Measurements from ENCODE around the gene KATNB1. TPM values are rescaled to one million over a fixed set of nuclear protein-coding genes. Genes with fewer than 3 reads are reported as not detected.
"Not testable (repeated sequence)": the region's sequence is repeated elsewhere in the genome, so short reads cannot be mapped to it uniquely, and the experiment has no call there.

KATNB1 gene
- total and polyA plus RNA-seq, 4 experiments from 2014 or later, result 23.6 to 26.1 (median 25.5) TPM

GRCh38 chr16:57727610-57728009 is 8.0 kb upstream of the KATNB1 start:
- peaks cover 0 to 3% of the 10 kb centered on the region in 2 donors for H3K27me3 Mint-ChIP-seq
- Histone ChIP-seq H3K4me3 (ENCODE audit: low read length in 2 of 2) (no peak overlapping the region), H3K4me1 (ENCODE audit: insufficient read depth, low read length) (no peaks in the 10 kb centered on the region), H3K27ac (ENCODE audit: low read depth, low read length) (no peak overlapping the region), H3K36me3 (ENCODE audit: insufficient read depth, low read length) (no peaks in the 10 kb centered on the region), H3K9me3 (ENCODE audit: control insufficient read depth in 1 of 2, low read length in 2 of 2) (no peaks in the 10 kb centered on the region), H3K27me3 (ENCODE audit: insufficient read depth, low read length) (no peaks in the 10 kb centered on the region)
- intact Hi-C loops (cut with micrococcal nuclease), result no loop called here
- H3K4me1 Mint-ChIP-seq, result peaks cover 0 to under 1% (median 0%) of the 10 kb centered on the region in 4 donors
- H3K4me3 Mint-ChIP-seq, result no peak overlapping the region
- DNase-seq, result no peak
- POLR2A ChIA-PET (ENCODE audit: partially characterized antibody), result no interaction called here
- peaks cover 0 to 5% (median under 1%) of the 10 kb centered on the region in 8 donors for H3K9me3 Mint-ChIP-seq
- no peak overlapping the region for H3K27ac Mint-ChIP-seq
- CTCF ChIA-PET (ENCODE audit: partially characterized antibody), result no interaction called here
- no peaks in the 10 kb centered on the region for H3K36me3 Mint-ChIP-seq

GRCh38 chr16:57728336-57729181 is 7.0 kb upstream of the KATNB1 start:
- H3K36me3 ChIP-seq (ENCODE audit: insufficient read depth, low read length), result no peaks in the 10 kb centered on the region
- Mint-ChIP-seq H3K36me3 (peaks cover 2 to 6% of the 10 kb centered on the region in 2 donors), H3K4me1 (peaks cover 0 to 7% (median 0%) of the 10 kb centered on the region in 4 donors), H3K27me3 (peaks cover 0 to 1% of the 10 kb centered on the region in 2 donors), H3K9me3 (peaks cover 0 to 10% (median 5%) of the 10 kb centered on the region in 8 donors), H3K4me3 (no peak overlapping the region), H3K27ac (no peak overlapping the region)
- no peak overlapping the region for H3K27ac ChIP-seq (ENCODE audit: low read depth, low read length)
- no peaks in the 10 kb centered on the region for H3K4me1 ChIP-seq (ENCODE audit: insufficient read depth, low read length)
- no peaks in the 10 kb centered on the region for H3K27me3 ChIP-seq (ENCODE audit: insufficient read depth, low read length)
- intact Hi-C loops (cut with micrococcal nuclease), result no loop called here
- POLR2A ChIA-PET (ENCODE audit: partially characterized antibody), result no interaction called here
- no peak for DNase-seq
- CTCF ChIA-PET (ENCODE audit: partially characterized antibody), result no interaction called here
- H3K9me3 ChIP-seq (ENCODE audit: control insufficient read depth in 1 of 2, low read length in 2 of 2), result no peaks in the 10 kb centered on the region
- H3K4me3 ChIP-seq (ENCODE audit: low read length in 2 of 2), result no peak overlapping the region

DNA sequence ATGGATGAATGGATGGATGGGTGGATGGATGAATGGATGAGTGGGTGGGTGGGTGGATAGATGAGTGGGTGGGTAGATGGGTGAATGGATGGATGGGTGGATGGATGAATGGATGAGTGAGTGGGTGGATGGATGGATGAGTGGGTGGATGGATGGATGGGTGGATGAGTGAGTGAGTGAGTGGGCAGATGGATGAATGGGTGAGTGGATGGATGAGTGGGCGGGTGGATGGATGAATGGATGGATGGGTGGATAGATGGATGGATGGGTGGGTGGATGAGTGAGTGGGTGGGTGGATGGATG is 6.4 kb upstream of the KATNB1 start:
- Histone ChIP-seq H3K27ac (ENCODE audit: low read depth, low read length) (no peak overlapping the region), H3K27me3 (ENCODE audit: insufficient read depth, low read length) (no peaks in the 10 kb centered on the region), H3K36me3 (ENCODE audit: insufficient read depth, low read length) (no peaks in the 10 kb centered on the region), H3K4me1 (ENCODE audit: insufficient read depth, low read length) (no peaks in the 10 kb centered on the region), H3K9me3 (ENCODE audit: control insufficient read depth in 1 of 2, low read length in 2 of 2) (no peaks in the 10 kb centered on the region), H3K4me3 (ENCODE audit: low read length in 2 of 2) (no peak overlapping the region)
- Mint-ChIP-seq H3K9me3 (peaks cover 0 to 10% (median 5%) of the 10 kb centered on the region in 8 donors), H3K27me3 (no peaks in the 10 kb centered on the region), H3K4me1 (peaks cover 0 to 7% (median 0%) of the 10 kb centered on the region in 4 donors), H3K36me3 (peaks cover 2 to 6% of the 10 kb centered on the region in 2 donors), H3K27ac (no peak overlapping the region), H3K4me3 (no peak overlapping the region)
- intact Hi-C loops (cut with micrococcal nuclease), result no loop called here
- ChIA-PET POLR2A (ENCODE audit: partially characterized antibody) (no interaction called here), CTCF (ENCODE audit: partially characterized antibody) (no interaction called here)
- no peak for DNase-seq

- H3K27ac Mint-ChIP-seq; H3K9me3 ChIP-seq (ENCODE audit: control insufficient read depth in 1 of 2, low read length in 2 of 2); H3K4me3 Mint-ChIP-seq; intact Hi-C loops (cut with micrococcal nuclease); DNase-seq; H3K4me1 ChIP-seq (ENCODE audit: insufficient read depth, low read length); POLR2A ChIA-PET (ENCODE audit: partially characterized antibody); H3K36me3 ChIP-seq (ENCODE audit: insufficient read depth, low read length); H3K27me3 ChIP-seq (ENCODE audit: insufficient read depth, low read length); H3K9me3 Mint-ChIP-seq; H3K27me3 Mint-ChIP-seq; CTCF ChIA-PET (ENCODE audit: partially characterized antibody); H3K36me3 Mint-ChIP-seq; H3K4me1 Mint-ChIP-seq; H3K4me3 ChIP-seq (ENCODE audit: low read length in 2 of 2); H3K27ac ChIP-seq (ENCODE audit: low read depth, low read length): not testable (repeated sequence)
Measured at GRCh38 chr16:57729852-57730251, 5.7 kb upstream of the KATNB1 start.

GRCh38 chr16:57730771-57731730 is 4.5 kb upstream of the KATNB1 start:
- Histone ChIP-seq H3K27me3 (ENCODE audit: insufficient read depth, low read length) (no peaks in the 10 kb centered on the region), H3K9me3 (ENCODE audit: control insufficient read depth in 1 of 2, low read length in 2 of 2) (no peaks in the 10 kb centered on the region), H3K4me3 (ENCODE audit: low read length in 2 of 2) (no peak overlapping the region), H3K4me1 (ENCODE audit: insufficient read depth, low read length) (peaks cover 6% of the 10 kb centered on the region), H3K27ac (ENCODE audit: low read depth, low read length) (no peak overlapping the region), H3K36me3 (ENCODE audit: insufficient read depth, low read length) (no peaks in the 10 kb centered on the region)
- intact Hi-C loops (cut with micrococcal nuclease), result no loop called here
- H3K4me1 Mint-ChIP-seq, result peaks cover 5 to 17% (median 13%) of the 10 kb centered on the region in 4 donors
- H3K4me3 Mint-ChIP-seq, result no peak overlapping the region
- peaks cover 6 to 10% of the 10 kb centered on the region in 2 donors for H3K36me3 Mint-ChIP-seq
- no peak for DNase-seq
- ChIA-PET CTCF (ENCODE audit: partially characterized antibody) (interaction anchor here (1.4 kb wide), 1 partner anchor 10 kb away, joined by 3 read pairs; no protein-coding TSS in a partner anchor), POLR2A (ENCODE audit: partially characterized antibody) (no interaction called here)
- no peaks in the 10 kb centered on the region for H3K27me3 Mint-ChIP-seq
- peaks cover 0 to 10% (median 5%) of the 10 kb centered on the region in 8 donors for H3K9me3 Mint-ChIP-seq
- H3K27ac Mint-ChIP-seq, result peak overlapping the region in 1 of 7 donors; percentile 42

GRCh38 chr16:57732037-57732436 is 3.5 kb upstream of the KATNB1 start:
- CTCF ChIA-PET (ENCODE audit: partially characterized antibody), result no interaction called here
- intact Hi-C loops (cut with micrococcal nuclease), result no loop called here
- peaks cover 0 to 10% (median 5%) of the 10 kb centered on the region in 8 donors for H3K9me3 Mint-ChIP-seq
- no peak for DNase-seq
- H3K36me3 ChIP-seq (ENCODE audit: insufficient read depth, low read length), result no peaks in the 10 kb centered on the region
- no peaks in the 10 kb centered on the region for H3K27me3 ChIP-seq (ENCODE audit: insufficient read depth, low read length)
- no peak overlapping the region for H3K27ac ChIP-seq (ENCODE audit: low read depth, low read length)
- H3K4me1 ChIP-seq (ENCODE audit: insufficient read depth, low read length), result peaks cover 16% of the 10 kb centered on the region
- peaks cover 6 to 10% of the 10 kb centered on the region in 2 donors for H3K36me3 Mint-ChIP-seq
- H3K27ac Mint-ChIP-seq, result no peak overlapping the region
- no peak overlapping the region for H3K4me3 ChIP-seq (ENCODE audit: low read length in 2 of 2)
- no peaks in the 10 kb centered on the region for H3K27me3 Mint-ChIP-seq
- no peaks in the 10 kb centered on the region for H3K9me3 ChIP-seq (ENCODE audit: control insufficient read depth in 1 of 2, low read length in 2 of 2)
- no peak overlapping the region for H3K4me3 Mint-ChIP-seq
- H3K4me1 Mint-ChIP-seq, result peaks cover 11 to 27% (median 22%) of the 10 kb centered on the region in 4 donors
- POLR2A ChIA-PET (ENCODE audit: partially characterized antibody), result no interaction called here

DNA sequence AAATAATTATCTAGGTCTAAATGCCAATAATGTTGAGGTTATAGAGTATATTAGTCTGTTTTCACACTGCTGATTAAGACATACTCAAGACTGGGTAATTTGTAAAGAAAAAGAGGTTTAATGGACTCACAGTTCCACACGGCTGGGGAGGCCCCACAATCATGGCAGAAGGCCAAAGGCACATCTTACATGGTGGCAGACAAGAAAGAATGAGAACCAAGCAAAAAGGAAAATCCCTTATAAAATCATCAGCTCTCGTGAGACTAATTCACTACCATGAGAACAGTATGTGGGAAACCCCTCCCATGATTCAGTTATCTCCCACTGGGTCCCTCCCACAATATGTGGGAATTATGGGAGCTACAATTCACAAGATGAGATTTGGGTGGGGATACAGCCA is 2.9 kb upstream of the KATNB1 start:
- no peak for DNase-seq
- CTCF ChIA-PET (ENCODE audit: partially characterized antibody), result no interaction called here
- POLR2A ChIA-PET (ENCODE audit: partially characterized antibody), result no interaction called here
- Mint-ChIP-seq H3K4me3 (peak overlapping the region in 4 of 8 donors; percentile 24 to 98 (median 65)), H3K9me3 (peaks cover 0 to 10% (median 5%) of the 10 kb centered on the region in 8 donors), H3K27me3 (no peaks in the 10 kb centered on the region), H3K4me1 (peaks cover 14 to 34% (median 28%) of the 10 kb centered on the region in 4 donors), H3K27ac (peak overlapping the region in 2 of 7 donors; percentile 48 to 69), H3K36me3 (peaks cover 6 to 10% of the 10 kb centered on the region in 2 donors)
- no peaks in the 10 kb centered on the region for H3K36me3 ChIP-seq (ENCODE audit: insufficient read depth, low read length)
- H3K27me3 ChIP-seq (ENCODE audit: insufficient read depth, low read length), result no peaks in the 10 kb centered on the region
- intact Hi-C loops (cut with micrococcal nuclease), result no loop called here
- H3K4me1 ChIP-seq (ENCODE audit: insufficient read depth, low read length), result peaks cover 17% of the 10 kb centered on the region
- no peaks in the 10 kb centered on the region for H3K9me3 ChIP-seq (ENCODE audit: control insufficient read depth in 1 of 2, low read length in 2 of 2)
- no peak overlapping the region for H3K4me3 ChIP-seq (ENCODE audit: low read length in 2 of 2)
- H3K27ac ChIP-seq (ENCODE audit: low read depth, low read length), result no peak overlapping the region
